ENCODE data around the gene KCNA2. TPM values are rescaled to one million over a fixed set of nuclear protein-coding genes. Genes with fewer than 3 reads are reported as not detected.

KCNA2 gene
- polyA plus RNA-seq, 1 donor (not counting 4 experiments of a cell fraction or from before 2014, with no cell fraction given), result 0.03 TPM

- Histone ChIP-seq H3K9me1 (ENCODE audit: control insufficient read depth, extremely low read depth, insufficient read depth, low read length) (no peaks in the 10 kb centered on the region), H3K4me3 (ENCODE audit: control insufficient read depth in 2 of 3, extremely low read depth in 1 of 3, insufficient read depth in 2 of 3, low read depth in 1 of 3, low read length in 3 of 3) (no peak overlapping the region), H3K4me1 (ENCODE audit: control insufficient read depth, extremely low read depth, insufficient read depth, low read length) (no peaks in the 10 kb centered on the region), H3K27ac (ENCODE audit: control insufficient read depth, insufficient read depth, low read length) (no peak overlapping the region), H3K79me2 (ENCODE audit: control insufficient read depth, insufficient read depth, low read length) (no peaks in the 10 kb centered on the region), H3K9ac (ENCODE audit: control insufficient read depth, extremely low read depth, insufficient read depth, low read length) (no peak overlapping the region), H3K4me2 (ENCODE audit: control insufficient read depth, extremely low read depth, insufficient read depth, low read depth, low read length) (no peak overlapping the region), H3K36me3 (ENCODE audit: control insufficient read depth in 2 of 2, extremely low read depth in 1 of 2, insufficient read depth in 2 of 2, low read length in 2 of 2) (no peaks in the 10 kb centered on the region), H2AFZ (ENCODE audit: control insufficient read depth, low read length) (no peak overlapping the region), H3K9me3 (ENCODE audit: control insufficient read depth, low read depth, low read length) (no peaks in the 10 kb centered on the region), H3K27me3 (ENCODE audit: control insufficient read depth, extremely low read depth, insufficient read depth, low read length) (peaks cover 5% of the 10 kb centered on the region), H4K20me1 (ENCODE audit: control insufficient read depth, extremely low read depth, insufficient read depth, low read length) (no peaks in the 10 kb centered on the region)
- dilution Hi-C loops (cut with MboI; ENCODE audit: extremely low pct_ligation_motif_present, low sequenced_read_pairs), result no loop called here
- no peak for FAIRE-seq
- DNase-seq (ENCODE audit: low read depth, low spot score), result no peak
- TF ChIP-seq CTCF (optimal IDR thresholded peaks at IDR 0.05 in 1 of 3, IDR thresholded peaks at IDR 0.05 in 1 of 3, conservative IDR thresholded peaks at IDR 0.05 in 1 of 3; ENCODE audit: extremely low read depth in 1 of 3, insufficient read depth in 2 of 3, low read length in 3 of 3) (no peak), EZH2 (IDR thresholded peaks at IDR 0.05; ENCODE audit: low read length) (no peak)
Observed at GRCh38 chr1:110635434-110635833, 29.3 kb upstream of the KCNA2 start.

GRCh38 chr1:110634455-110635311 is 28.5 kb upstream of the KCNA2 start:
- no peak overlapping the region for H3K9ac ChIP-seq (ENCODE audit: control insufficient read depth, extremely low read depth, insufficient read depth, low read length)
- no peak overlapping the region for H3K4me3 ChIP-seq (ENCODE audit: control insufficient read depth in 2 of 3, extremely low read depth in 1 of 3, insufficient read depth in 2 of 3, low read depth in 1 of 3, low read length in 3 of 3)
- H3K27me3 ChIP-seq (ENCODE audit: control insufficient read depth, extremely low read depth, insufficient read depth, low read length), result peaks cover 5% of the 10 kb centered on the region
- no peaks in the 10 kb centered on the region for H3K4me1 ChIP-seq (ENCODE audit: control insufficient read depth, extremely low read depth, insufficient read depth, low read length)
- H3K4me2 ChIP-seq (ENCODE audit: control insufficient read depth, extremely low read depth, insufficient read depth, low read depth, low read length), result no peak overlapping the region
- H3K27ac ChIP-seq (ENCODE audit: control insufficient read depth, insufficient read depth, low read length), result no peak overlapping the region
- FAIRE-seq, result no peak
- H4K20me1 ChIP-seq (ENCODE audit: control insufficient read depth, extremely low read depth, insufficient read depth, low read length), result no peaks in the 10 kb centered on the region
- TF ChIP-seq CTCF (optimal IDR thresholded peaks at IDR 0.05 in 1 of 3, IDR thresholded peaks at IDR 0.05 in 1 of 3, conservative IDR thresholded peaks at IDR 0.05 in 1 of 3; ENCODE audit: extremely low read depth in 1 of 3, insufficient read depth in 2 of 3, low read length in 3 of 3) (peak in 1 of 3 experiments; percentile 2), EZH2 (IDR thresholded peaks at IDR 0.05; ENCODE audit: low read length) (no peak)
- H3K36me3 ChIP-seq (ENCODE audit: control insufficient read depth in 2 of 2, extremely low read depth in 1 of 2, insufficient read depth in 2 of 2, low read length in 2 of 2), result no peaks in the 10 kb centered on the region
- H3K9me1 ChIP-seq (ENCODE audit: control insufficient read depth, extremely low read depth, insufficient read depth, low read length), result no peaks in the 10 kb centered on the region
- peak; percentile 15 for DNase-seq (ENCODE audit: low read depth, low spot score)
- no peak overlapping the region for H2AFZ ChIP-seq (ENCODE audit: control insufficient read depth, low read length)
- no peaks in the 10 kb centered on the region for H3K79me2 ChIP-seq (ENCODE audit: control insufficient read depth, insufficient read depth, low read length)
- dilution Hi-C loops (cut with MboI; ENCODE audit: extremely low pct_ligation_motif_present, low sequenced_read_pairs), result no loop called here
- H3K9me3 ChIP-seq (ENCODE audit: control insufficient read depth, low read depth, low read length), result no peaks in the 10 kb centered on the region

Data from keratinocyte (primary cell).